Measurements from ENCODE around the gene POP4.

- no peak for TF ChIP-seq CTCF (IDR thresholded peaks at IDR 0.05)
- TF ChIP-seq POLR2A (IDR thresholded peaks at IDR 0.05) = no peak
Observed at GRCh38 chr19:29626386-29626785, 20.3 kb downstream of the POP4 start.

All from esophagus squamous epithelium (tissue), 4 donors.